Measurements from ENCODE around the gene HJV.
"Not testable (repeated sequence)": the region's sequence is repeated elsewhere in the genome, so short reads cannot be mapped to it uniquely, and the experiment has no call there.

Gene HJV

DNA sequence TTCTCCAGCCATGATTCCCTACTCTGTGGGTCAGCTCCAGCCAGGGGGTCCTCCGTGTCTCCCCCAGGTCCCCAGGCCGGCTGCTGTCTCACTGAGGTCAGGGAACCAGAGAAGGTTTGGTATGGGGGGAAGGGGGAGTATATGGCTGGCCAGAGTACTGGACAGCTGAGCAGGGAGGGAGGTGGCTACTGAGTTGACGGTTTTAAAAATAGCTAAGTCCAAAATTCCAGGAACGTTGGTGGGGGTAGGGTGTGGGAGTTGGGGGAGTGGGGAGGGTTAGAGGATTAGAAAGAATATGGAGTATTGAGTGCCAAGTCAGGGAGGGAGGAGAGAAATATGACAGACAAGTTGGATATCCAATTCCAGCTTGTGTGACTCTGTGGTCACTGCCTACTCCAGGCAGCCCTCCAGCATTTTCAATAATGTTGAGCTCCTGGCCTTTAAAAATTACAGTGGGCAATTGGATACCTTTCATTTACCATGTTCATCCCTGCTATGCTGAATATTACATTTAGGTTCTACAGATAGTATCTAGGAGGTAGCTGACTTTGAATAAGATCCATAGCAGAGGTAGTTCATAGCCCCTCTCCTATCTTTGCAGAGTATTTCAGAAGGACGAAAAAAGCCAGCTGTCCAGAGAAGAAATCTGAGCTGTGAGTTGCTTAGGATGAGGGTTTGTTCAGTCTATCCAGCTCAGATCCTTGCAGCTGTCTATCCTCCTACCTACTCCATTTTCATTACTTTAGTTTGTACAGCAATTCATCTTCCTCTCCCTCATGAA is at the start of gene HJV:
HJV (minus strand) TSS at position 114 of the 781 bp plus-strand sequence. CDS start 1,504 bp downstream, outside the sequence.
- DNase-seq (ENCODE audit: low read depth in 4 of 4, low spot score in 1 of 4) = no peak

DNA sequence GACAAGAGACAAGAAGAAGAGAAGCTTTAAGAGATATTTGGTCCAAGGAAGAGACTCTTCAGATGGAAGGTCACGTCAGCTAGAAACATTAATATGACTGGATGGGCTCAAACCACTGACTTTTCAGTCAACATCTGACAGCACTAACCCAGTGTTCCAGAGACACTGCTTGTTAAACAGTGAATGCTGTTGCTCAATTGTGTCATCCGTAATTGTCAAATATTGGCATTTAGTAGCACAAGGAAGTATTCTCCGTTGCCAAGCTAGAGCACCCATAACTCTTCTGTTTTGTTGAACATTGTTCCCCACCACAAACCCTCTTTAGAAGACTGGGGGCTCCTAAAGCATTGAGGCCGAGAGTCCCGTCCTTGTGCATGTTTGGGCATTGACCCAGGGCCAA is 37.6 kb upstream of the HJV start:
- DNase-seq (ENCODE audit: low read depth in 4 of 4, low spot score in 1 of 4) = not testable (repeated sequence)

DNA sequence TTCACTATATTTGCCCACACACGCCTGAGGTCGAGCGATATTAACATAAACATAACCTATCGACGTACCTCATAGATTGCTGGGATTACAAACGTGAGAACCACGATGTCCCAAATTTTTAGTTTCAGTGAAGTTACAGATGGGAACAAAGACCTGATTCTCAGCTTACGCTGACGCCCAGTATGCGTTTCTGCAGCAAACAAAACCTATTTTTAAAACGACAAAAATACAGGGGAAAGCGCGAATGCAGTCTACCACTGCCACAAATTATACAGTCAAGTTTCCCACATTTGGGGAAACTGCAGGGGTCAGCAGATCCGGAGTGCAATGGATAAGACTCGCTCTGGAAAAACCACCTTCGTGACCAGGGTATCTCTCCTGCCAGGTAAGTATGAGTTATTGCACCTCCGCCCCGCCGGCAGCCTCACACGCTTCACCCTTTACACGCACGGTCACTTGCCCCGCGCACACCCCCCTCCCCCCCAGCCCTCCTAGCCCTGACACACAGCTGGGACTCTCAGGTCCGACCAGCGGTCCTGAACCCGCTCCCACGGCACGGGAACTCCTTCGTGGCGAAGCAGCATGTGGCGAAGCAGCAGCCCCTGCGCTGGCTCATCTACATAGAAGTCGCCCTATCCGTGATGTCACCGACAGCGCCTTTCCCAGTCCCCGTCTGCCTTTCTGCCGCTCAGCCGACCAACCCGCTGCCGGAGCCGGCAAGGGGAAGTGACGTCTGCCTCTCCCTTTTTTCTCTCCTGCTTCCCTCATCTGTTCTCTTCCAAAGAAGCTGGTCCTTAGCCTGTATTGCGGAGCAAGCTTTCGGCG is 30.5 kb upstream of the HJV start:
- DNase-seq (ENCODE audit: low read depth in 4 of 4, low spot score in 1 of 4) = peak; percentile 72 to 77 (median 75)

DNA sequence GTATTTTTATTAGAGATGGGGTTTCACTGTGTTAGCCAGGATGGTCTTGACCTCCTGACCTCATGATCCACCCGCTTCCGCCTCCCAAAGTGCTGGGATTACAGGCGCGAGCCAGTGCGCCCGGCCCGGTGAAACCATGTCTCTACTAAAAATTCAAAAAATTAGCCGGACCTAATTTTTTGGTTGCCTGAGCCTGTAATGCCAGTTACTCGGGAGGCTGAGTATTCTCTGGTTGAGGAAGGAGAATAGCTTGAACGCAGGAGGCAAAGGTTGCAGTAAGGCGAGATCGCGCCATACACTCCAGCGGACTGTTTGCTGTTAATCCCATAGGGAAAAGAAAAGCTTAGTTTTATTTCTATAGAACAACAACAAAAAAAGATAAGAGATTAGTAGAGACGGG is 29.9 kb upstream of the HJV start:
- peak in 2 of 4 experiments; percentile 23 to 35 for DNase-seq (ENCODE audit: low read depth in 4 of 4, low spot score in 1 of 4)

DNA sequence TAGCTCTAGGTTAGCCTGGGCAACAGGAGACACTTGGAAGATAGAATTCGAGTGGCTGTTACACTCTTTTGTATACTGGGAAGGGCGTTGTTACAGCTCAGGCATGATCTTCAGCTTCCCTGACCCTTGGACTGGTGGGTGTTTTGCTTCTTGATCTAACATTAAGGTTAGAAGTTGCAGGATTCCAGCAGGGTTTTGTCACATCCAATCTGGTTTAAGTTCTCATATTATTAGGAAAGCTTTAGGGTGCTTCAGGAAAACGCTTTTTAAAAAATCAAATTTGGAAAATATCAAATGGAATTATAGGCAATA is 29.1 kb upstream of the HJV start:
- DNase-seq (ENCODE audit: low read depth in 4 of 4, low spot score in 1 of 4) = not testable (repeated sequence)

- DNase-seq (ENCODE audit: low read depth in 4 of 4, low spot score in 1 of 4) = not testable (repeated sequence)
Measured at GRCh38 chr1:146049866-146050651, 28.5 kb upstream of the HJV start.

GRCh38 chr1:146049436-146049835 is 27.9 kb upstream of the HJV start:
- DNase-seq (ENCODE audit: low read depth in 4 of 4, low spot score in 1 of 4) = no peak

DNA sequence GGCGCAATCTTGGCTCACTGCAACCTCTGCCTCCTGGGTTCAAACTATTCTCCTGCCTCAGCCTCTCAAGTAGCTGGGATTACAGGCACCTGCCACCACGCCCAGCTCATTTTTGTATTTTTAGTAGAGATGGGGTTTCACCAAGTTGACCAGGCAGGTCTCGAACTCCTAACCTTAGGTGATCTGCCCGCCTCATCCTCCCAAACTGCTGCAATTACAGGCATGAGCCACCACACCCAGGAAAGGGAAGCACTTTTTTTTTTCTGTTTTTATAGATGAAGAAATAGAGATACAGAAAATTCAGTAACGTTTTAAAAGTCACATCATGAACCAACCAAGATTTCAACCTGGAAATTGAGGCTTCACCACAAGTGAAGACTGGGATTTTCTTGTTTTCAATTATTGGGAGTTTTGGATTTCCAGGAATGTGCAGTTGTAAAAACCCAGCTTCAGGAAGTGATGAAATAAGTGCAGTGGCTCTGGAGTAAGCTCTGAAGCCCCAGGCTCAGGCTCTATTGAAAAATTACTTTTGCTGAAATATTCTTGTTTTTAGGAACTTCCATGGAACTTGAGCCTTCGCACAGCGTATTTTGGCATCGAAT is 27.1 kb upstream of the HJV start:
- not testable (repeated sequence) for DNase-seq (ENCODE audit: low read depth in 4 of 4, low spot score in 1 of 4)

- DNase-seq (ENCODE audit: low read depth in 4 of 4, low spot score in 1 of 4) = no peak
Measured at GRCh38 chr1:146046664-146047063, 25.1 kb upstream of the HJV start.

DNA sequence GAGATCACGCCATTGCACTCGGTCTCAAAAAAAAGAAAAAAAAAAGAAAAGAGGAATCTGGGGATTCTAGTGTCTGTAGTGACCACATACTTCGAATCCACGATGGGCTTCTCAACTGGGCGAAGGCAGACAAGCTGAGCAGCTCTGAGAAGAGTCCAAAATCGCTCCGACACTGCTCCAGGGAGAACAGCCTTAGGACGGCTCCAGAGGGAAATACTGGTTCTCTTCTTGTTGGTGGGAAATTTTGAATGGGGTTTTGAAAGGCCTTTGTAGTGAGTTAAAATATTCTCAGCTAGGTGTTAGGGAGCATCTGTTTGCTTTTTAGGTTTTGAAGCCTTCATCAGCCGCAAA is 18.3 kb upstream of the HJV start:
- DNase-seq (ENCODE audit: low read depth in 4 of 4, low spot score in 1 of 4) = no peak

GRCh38 chr1:146036965-146037646 is 15.6 kb upstream of the HJV start:
- peak; percentile 44 to 77 (median 74) for DNase-seq (ENCODE audit: low read depth in 4 of 4, low spot score in 1 of 4)

GRCh38 chr1:146036241-146036964 is 14.9 kb upstream of the HJV start:
- no peak for DNase-seq (ENCODE audit: low read depth in 4 of 4, low spot score in 1 of 4)

DNA sequence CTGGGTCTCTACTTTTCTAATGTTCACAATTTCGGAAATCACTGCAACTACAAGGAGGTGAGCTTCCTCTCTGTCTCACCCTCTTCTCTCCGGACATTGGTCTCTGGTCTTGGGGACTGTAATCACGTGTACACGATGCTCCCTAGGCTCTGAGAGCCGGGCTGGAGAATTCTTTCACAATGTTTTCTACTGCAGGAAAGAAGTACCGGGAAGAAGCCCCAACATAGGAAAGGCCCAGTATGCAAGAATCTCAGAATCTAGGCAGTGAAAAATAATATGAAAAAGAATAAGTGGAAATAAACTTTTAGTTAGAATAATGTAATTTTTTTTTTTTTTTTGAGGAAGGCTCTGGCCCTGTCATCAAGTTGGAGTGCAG is 13.5 kb upstream of the HJV start:
- DNase-seq (ENCODE audit: low read depth in 4 of 4, low spot score in 1 of 4) = no peak

- DNase-seq (ENCODE audit: low read depth in 4 of 4, low spot score in 1 of 4) = no peak
Measured at GRCh38 chr1:146032631-146033219, 11.2 kb upstream of the HJV start.

DNA sequence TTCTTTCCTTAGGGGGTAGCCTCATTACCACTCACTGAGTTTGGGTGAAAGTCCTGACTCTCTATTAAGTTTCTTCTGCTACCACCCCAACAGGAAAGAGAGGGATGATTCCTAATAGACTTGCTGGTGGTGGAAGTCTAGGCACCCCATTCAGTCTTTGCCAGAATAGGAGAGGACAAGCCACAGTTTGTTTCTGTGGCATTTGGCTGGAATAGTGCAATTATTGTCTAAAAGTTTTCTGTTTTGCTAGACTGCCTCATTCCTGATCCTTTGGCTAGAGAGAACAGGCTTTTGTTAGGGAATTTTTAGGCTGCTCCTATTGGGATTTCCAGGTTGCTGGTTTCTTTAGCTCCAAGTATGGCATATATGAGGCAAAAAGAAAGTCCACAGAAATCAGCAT is 9.9 kb upstream of the HJV start:
- DNase-seq (ENCODE audit: low read depth in 4 of 4, low spot score in 1 of 4) = no peak

DNA sequence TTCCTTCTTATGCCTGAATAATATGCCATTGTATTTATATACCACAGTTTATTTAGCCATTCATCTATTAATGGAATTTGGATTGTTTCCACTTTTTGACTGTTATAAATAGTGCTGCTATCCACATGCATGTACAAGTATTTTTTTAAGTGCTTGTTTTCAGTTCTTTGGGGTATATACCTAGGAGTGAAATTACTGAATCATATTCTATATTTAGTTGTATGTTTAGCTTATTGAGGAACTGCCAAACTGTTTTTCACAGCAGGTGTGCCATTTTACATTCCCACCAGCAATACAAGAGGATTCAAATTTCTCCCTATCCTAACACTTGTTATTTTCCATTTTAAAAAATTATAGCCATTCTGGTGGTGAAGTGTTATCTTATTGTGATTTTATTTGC is 7.6 kb upstream of the HJV start:
- DNase-seq (ENCODE audit: low read depth in 4 of 4, low spot score in 1 of 4) = no peak

DNA sequence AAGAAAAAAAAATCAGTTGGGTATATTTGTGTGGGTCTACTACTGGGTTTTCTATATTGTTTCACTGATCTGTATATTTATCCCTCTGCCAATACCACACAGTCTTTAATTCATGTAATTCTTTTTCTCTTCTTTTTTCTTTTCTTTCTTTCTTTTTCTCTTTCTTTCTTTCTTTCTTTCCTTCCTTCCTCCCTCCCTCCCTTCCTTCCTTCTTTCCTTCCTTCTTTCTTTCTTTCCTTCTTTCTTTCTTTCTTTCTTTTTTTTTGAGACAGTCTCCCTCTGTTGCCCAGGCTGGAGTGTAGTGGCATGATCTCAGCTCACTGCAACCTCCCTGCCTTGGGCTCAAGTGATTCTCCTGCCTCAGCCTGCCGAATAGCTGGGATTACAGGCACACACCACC is 5.1 kb upstream of the HJV start:
- not testable (repeated sequence) for DNase-seq (ENCODE audit: low read depth in 4 of 4, low spot score in 1 of 4)

DNA sequence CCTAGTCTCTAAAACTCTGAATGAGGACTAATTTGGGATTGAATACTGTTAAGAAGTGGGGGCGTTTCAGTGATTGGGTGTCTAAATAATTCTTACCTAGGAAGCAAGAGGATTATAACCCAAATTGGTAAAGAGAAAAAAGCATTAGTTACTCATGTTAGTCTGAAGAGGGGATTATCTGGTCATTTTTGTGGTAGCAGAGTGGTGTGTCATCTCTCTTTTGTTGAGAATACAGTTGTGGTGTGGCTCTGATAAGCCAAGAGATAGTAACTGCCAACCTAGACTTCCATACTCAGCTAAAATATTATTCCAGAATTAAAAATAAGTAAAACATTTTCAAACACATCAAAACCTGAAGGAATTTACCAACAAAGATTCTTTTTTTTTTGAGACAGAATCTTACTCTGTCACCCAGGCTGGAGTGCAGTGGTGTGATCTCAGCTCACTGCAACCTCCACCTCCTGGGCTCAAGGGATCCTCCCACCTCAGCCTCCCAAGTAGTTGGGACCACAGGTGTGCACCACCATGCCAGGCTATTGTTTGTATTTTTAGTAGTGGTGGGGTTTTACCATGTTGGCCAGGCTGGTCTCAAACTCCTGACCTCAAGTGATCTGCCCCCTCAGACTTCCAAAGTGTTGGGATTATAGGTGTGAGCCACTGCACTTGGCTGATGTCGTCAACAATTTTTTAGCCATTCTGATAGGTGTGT is 4.4 kb upstream of the HJV start:
- DNase-seq (ENCODE audit: low read depth in 4 of 4, low spot score in 1 of 4) = not testable (repeated sequence)
